Stimulated activated CD4-positive, alpha-beta T cell treated with anti-CD3 and anti-CD28 coated beads, TNF-alpha, amount 100 ng/mL, for 4 hours (primary cell): ENCODE measurements around the gene SLC1A2.

Experiments
- DNase-seq, 3 experiments: peaks; one replicate each; pipeline ENCODE4 v3.0.0-alpha.2; 2020; ENCODE audit warnings: low read depth in 3 of 3

The SLC1A2 gene

DNA sequence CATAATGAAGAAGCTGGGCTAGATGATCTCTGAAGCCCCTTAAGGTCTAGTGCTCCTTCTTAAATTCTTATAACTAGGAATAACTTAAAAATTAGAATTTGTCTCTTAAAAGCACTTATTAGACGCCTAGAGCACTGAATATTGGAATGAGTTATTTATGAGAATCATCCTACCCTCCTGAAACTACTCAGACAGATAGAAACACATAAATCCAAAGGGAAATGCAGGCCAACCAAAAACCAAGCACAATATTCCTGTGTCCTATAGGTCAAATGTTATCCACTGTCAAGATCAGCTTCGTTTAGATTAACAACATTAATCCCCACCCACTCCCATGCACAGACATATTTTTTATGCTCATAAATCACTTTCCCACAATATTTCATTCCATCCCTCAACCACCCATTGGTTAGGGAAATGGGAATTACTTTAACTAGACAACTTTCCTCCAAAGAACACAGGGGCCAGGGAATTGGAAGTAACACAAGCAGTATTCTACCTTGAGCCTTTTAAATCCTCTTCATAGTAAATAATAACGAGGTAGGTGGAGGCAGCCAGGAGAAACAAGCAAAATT lies 193.3 kb downstream of the SLC1A2 start:
- DNase-seq: no peak

GRCh38 chr11:35223991-35224390 lies 195.4 kb downstream of the SLC1A2 start:
- no peak for DNase-seq

DNA sequence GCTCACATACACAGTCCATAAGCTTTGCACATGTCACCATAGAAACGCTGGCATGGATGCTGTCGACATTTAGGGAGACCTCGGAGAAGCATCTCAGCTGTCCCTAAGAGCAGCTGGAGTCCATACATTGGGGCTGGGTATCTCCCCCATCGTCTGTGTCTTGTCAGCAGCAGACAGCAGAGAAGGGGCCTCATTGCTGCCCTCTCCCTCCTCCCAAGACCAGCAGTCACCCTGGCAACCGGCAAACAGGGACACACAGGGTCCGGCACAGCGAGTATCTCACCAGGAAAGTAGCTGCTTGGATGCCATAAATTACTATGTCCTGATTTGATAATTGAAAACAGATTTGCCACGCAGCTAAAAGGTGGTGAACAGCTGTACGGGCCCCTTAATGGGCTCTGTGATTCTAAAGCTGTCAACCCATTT lies 196.0 kb downstream of the SLC1A2 start:
- no peak for DNase-seq

DNA sequence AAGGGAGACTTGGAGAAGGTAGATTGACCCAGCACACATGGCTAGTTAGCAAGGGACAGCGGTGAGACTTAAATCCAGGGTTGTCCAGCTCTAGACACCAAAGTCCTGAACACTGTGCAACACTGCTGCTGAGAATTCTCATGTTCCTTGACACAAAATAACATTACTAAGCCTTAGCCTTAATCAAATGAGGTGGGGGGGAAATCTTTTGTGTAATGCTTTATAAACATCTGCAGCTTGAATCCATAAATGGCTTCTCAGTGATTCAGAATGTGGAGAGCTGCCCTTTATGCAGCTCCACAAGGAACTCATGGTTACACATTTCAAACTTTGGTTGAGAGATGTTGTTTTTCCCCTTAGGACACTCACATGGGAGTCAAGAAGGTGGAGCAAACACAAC lies 200.4 kb downstream of the SLC1A2 start:
- no peak for DNase-seq

DNA sequence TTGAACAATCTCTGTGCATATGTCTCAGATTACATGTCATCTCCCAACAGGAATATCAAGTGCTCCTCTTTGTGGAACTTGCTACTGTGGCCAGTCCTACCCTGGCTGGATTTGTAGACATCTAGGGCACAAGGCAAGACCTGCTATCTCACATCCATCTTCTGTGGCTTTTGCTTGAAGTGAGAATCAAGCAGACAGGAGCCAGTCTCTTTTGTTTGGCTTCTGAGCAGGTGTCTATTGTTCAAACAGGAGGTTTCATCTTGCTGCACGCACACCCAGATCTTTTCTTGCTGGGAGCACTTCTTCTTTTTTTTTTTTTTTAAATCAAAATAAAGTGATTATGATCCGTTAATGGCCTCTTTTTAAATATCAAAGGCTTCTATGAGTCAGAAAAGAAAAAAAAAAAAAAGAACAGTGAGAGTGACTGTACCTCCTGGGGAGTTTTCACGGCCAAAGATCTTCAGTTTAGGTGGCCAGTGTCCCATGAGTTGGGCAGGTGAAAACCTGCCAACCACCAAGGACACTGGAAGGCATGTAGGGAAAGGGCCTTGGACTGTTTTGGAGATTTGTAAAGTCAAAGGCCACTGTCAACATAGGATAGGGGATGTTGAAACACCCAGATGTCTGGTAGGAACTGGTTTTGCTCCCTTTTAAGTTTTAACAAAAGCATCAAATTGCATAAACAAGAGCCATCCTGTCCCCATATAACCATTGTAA lies 202.2 kb downstream of the SLC1A2 start:
- DNase-seq: no peak

DNA sequence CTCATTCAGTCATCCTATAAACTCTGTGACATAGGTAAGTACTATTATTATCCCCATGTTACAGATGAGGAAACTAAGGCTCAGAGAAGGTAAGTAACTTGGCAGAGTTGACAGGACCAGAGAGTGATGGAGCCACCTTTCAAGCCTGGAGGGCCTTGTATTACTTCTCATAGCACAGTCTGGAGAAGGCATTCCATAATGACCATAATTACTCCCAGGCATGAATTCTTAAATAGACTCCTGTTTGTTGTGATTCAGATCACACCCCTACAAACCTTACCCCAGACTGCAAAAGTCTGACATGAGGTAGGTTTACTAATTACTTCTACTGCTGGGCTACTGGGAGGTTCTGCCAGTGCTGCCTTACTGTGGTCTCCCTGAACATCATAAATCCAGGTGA lies 203.4 kb downstream of the SLC1A2 start:
- DNase-seq: no peak

DNA sequence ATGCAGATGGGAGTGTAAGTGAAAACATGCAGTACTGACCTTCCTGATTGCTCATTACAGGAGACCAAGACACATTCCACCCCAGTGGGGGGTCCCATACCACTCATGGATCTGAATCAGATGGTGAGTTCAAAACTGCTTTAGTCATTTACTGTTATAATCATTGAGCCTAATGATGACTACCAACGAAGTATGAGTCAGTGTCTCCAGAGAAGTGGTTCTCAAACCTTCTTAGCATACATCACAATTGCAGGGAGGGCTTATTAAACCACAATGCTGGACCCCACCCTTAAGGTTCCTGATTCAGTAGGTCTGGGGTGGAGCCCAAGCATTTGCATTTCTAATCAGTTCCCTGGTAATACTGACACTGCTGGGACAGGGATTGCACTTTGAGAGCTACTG lies 204.6 kb downstream of the SLC1A2 start:
- peak in 1 of 3 experiments; percentile 23 for DNase-seq

GRCh38 chr11:35214226-35214770 lies 205.1 kb downstream of the SLC1A2 start:
- no peak for DNase-seq

DNA sequence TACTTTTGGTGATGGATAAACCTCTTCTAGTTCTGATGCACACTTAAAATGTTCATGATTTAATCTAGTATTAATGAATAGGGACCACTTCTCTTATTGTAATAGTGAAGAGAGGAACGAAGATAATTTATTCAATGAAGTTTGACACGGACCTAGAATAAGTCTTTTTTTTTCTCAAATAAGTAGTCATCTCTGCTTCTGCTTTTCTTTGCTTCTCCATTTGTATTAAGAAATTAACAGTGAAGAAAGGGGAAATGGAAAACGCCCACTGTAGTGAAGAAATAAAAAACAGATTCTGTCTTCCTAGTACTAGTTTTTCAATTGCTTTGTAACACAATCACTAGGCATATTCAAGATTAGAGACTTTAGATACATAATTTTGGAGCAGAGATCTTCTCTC lies 207.4 kb downstream of the SLC1A2 start:
- DNase-seq: no peak

DNA sequence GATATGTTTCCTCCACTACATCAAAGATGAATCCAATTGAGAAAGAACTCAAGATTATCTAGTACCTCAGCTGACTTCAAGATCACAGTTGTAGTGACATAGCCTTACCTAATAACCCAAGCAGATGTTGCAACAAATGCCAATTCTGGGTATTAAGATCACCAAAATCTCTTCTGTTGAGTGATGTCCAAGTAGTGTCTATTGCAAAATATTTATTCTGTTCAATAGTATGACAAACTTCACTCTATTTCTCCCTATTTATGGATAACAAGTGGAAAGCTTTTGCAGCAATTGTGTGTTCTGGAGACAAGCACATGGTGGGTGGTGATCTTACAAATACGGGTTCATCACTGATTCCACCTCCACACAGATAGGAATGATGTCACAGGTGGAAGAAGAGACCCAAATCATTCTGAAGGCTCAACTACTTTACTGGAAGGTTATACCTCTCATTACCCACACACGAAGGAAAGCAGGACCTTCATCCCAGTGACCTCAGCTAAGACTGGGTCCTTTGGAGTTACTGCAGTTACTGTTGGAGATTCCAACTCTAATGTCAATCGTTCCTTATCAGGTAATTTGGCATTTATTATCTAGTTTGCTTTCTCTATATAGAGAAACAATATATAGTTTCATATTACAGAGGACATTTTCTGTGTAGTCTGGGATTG lies 208.3 kb downstream of the SLC1A2 start:
- no peak for DNase-seq

- DNase-seq: no peak
Observed at GRCh38 chr11:35208795-35209194, 210.6 kb downstream of the SLC1A2 start.

GRCh38 chr11:35207471-35208403 lies 211.6 kb downstream of the SLC1A2 start:
- DNase-seq: no peak

GRCh38 chr11:35206616-35207015 lies 212.7 kb downstream of the SLC1A2 start:
- no peak for DNase-seq

GRCh38 chr11:35204614-35205013 lies 214.7 kb downstream of the SLC1A2 start:
- no peak for DNase-seq
